IPS DF 19.7 (cell line): ENCODE data around the gene ACSF2.
"Not testable (repeated sequence)": the region's sequence is repeated elsewhere in the genome, so short reads cannot be mapped to it uniquely, and the experiment has no call there.

ENCODE experiments used
- DNase-seq: peaks from one replicate; pipeline ENCODE4 v3.0.0-alpha.2; 2013; ENCODE audit warnings: low read depth, low spot score

Gene ACSF2

GRCh38 chr17:50407921-50408320 is 18.1 kb upstream of the ACSF2 start:
- no peak for DNase-seq

- DNase-seq, result no peak
Observed at GRCh38 chr17:50412188-50412732, 13.8 kb upstream of the ACSF2 start.

GRCh38 chr17:50414808-50415207 is 11.2 kb upstream of the ACSF2 start:
- DNase-seq, result no peak

DNA sequence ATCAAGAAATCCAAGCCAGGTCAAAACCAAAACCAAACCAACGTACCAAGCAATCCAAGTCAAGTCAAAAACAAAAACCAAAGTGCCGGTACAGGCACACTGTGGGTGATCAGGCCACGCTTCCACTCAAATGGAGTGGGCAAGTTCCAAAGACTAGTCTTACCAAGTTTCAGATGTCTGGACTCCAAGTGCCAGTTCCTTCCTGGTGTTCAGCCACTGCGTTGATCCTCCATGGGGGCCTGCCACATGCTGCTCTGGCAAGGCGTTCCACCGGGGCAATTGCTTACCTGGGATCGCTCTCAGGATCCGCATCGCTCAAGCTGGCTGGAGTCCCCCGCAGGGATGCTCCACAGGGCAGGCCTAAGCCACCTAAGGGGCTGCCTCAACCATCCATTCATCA is 6.4 kb upstream of the ACSF2 start:
- DNase-seq, result not testable (repeated sequence)

DNA sequence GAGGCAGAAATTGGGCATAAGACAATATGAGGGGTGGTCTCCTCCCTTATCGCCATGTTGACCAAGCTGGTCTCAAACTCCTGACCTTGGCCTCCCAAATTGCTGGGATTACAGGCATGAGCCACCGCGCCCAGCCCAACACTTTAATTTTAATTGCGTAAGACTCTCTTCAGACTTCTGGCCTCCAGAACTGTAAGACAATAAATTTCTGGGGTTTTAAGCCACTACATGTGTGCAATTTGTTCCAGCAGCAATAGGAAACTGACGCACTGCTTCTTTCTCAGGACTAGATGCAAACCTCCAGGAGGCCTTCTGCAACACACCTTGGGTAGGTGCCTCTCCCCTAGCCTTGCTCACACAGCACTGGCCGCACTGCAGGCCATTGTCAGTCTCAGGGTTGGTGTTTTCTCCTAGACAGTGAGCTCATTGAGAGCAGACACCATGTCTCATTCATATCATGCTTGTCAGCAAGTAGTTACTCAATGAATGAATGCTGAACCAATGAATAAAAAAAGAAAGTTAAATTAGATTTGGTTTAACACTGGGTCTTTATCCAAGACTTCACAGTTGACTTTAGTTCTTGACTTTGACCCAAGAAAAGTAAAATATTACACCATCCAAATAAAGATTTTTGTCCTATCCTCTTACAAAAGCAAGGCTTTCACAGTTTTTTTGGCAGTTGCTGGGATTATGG is 5.5 kb upstream of the ACSF2 start:
- DNase-seq, result no peak

DNA sequence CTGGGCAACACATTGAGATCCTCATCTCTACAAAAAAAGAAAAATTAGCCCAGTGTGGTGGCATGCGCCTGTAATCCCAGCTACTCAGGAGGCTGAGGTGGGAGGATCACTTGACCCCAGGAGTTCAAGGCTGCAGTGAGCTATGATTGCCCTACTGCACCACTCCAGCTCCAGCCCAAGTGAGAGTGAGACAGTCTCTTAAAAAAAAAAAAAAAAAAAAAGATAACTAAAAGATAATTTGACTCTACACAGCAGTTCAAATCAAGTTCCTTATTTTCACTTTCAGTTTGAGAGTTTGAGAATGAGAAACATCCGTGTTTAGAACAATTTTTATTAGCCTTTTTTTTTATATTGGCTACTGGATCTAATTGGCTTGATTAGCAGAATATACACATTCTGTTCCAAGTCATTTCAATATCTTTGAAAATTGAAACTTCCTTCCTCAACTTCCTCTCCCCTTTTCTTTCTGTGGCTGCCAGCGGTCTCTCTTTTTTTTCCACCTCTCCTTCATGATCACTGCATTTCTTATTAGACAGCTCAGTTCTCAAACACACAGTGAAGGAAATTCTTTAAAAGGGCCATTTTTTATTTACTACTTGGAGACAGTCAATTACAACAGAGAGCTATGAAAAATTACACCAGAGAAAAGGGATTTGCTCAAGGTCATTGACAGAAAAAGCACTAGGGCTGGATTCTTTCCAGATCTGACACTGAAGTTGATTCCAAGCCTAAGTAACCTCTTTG is 4.5 kb upstream of the ACSF2 start:
- no peak for DNase-seq

DNA sequence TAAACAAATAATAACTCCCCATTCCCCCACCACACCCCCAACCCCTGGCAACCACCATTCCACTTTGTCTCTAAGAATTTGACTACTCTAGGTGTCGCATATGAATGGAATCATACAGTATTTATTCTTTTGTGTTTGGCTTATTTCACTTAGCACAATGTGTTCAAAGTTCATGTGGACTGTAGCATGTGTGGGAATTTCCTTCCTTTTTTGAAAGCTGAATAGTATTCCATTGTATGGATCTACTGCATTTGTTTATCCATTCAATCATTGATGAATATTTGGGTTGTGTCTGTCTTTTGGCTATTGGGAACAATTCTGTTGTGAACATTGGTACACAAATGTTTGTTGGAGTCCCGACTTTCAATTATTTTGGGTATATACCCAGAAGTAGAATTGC is 3.3 kb upstream of the ACSF2 start:
- no peak for DNase-seq

DNA sequence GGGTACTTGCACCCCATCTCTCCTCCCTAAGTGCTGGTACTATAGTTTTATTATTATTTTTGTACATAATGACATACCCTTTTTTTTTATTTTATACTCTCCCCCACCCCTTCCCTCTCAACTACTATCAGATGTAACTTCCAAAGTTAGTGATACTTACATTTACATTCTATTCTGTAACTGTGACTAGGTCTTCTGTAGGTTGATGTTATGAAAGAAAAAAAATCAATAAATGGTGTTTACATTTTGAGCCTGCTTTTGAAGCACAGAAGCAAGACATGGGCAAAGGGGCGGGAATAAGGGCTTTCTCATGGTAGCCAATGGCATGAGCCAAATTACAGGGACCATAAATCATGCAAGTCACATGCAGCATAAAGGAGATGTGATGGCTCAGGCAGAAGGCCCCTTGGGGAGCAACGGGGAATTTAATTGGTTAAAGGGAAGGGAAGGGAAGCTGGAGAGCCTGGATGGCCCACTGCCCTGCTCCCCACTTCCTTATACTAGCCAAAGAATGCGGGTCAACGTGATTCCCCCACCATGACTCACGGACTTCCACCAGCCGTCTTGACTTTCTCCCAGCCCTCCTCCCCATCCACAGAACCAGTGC is 2.4 kb upstream of the ACSF2 start:
- DNase-seq, result no peak

- no peak for DNase-seq
Observed at GRCh38 chr17:50424246-50424995, 1.6 kb upstream of the ACSF2 start.

DNA sequence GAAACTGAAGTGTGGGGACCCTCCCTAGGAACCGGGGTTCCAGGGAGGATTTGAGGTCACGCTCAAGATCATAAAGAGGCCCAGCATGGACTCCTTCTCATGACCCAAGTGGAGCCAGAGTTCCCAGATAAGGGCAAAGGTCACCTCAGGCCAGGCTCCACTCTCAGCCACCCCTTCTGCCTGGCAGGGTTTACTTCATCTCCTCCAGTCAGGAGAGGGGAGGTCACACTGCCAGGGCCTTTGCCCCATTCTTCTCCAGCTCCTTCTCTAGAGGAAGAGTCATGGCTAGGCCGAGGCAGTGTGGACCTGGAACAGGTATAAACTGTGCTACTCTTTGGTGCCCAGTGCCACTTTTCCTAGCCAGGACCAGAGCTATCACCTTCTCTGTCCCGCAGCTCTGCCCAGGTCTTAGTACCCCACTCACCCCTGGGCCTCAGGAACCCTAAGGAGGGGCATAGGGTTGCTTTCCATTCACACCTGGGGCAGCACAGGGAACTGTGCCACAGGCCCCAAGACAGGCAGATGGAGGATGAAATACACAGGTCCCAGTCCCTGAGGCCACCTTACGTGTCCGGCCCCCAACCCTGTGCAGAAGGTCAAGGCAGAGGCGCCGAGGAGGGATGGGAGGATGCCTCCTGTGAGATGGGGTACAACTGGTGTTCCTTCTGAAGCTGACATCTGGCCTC is 879 bp upstream of the ACSF2 start:
- no peak for DNase-seq

GRCh38 chr17:50426472-50426782 is 409 bp downstream of the ACSF2 start:
- no peak for DNase-seq

DNA sequence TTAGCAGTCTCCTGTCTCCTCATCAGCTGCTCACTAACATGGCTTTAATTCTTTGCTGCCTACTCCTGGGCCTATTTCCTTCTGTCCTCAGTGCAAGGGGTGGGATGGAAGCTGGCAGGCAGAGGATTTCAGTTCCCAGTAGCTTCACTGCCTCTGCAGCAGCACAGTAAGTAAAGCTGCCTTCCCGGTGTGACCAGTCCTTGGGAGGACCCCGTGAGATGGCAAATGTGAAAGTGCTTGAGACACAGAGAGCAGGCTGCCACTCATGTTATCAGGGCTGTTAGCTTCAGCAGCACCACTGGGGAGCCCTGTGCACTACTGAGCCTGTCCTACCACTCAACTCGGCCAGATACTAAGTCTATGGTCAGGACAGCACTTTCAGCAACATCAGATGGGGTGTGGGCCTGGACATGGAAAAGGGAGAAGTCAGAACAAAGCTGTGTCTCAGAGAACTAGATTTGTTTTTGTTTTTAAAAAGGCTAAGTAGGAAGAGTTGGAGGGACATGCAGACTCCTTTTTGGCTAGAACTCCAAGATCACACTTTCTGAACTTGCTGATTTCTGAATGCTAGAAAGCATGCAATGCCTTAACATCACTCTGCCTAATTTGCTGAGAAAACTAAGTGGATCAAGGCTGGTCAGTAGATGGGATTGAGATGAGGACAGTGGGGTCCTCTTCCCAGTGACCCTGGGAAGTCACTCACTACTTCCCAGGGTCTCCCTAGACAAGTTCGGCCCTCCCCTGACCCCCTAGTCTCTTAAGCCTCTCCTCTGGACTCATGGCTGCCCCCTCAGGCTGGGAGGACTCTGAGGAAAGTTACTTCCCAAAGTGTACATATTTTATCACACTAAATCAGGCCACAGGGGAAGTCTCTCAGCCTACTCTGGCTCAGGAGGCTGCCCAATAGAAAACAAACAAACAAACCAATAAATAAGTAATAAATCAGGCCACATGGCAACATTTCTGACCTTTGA is 1.1 kb downstream of the ACSF2 start:
- no peak for DNase-seq

DNA sequence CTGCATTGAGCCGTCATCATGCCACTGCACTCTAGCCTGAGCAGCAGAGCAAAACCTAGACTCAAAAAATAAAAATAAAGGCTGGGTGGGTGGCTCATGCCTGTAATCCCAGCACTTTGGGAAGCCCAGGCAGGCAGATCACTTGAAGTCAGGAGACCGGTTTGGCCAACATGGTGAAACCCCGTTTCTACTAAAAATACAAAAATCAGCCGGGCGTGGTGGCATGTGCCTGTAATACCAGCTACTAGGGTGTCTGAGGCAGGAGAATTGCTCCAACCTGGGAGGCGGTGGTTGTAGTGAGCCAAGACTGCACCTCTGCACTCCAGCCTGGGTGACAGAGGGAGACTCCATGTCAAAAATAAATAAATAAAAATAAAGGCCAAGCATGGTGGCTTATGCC is 2.1 kb downstream of the ACSF2 start:
- not testable (repeated sequence) for DNase-seq

- no peak for DNase-seq
Observed at GRCh38 chr17:50428831-50429424, 2.9 kb downstream of the ACSF2 start.

- DNase-seq, result no peak
Observed at GRCh38 chr17:50429793-50430192, 3.8 kb downstream of the ACSF2 start.

DNA sequence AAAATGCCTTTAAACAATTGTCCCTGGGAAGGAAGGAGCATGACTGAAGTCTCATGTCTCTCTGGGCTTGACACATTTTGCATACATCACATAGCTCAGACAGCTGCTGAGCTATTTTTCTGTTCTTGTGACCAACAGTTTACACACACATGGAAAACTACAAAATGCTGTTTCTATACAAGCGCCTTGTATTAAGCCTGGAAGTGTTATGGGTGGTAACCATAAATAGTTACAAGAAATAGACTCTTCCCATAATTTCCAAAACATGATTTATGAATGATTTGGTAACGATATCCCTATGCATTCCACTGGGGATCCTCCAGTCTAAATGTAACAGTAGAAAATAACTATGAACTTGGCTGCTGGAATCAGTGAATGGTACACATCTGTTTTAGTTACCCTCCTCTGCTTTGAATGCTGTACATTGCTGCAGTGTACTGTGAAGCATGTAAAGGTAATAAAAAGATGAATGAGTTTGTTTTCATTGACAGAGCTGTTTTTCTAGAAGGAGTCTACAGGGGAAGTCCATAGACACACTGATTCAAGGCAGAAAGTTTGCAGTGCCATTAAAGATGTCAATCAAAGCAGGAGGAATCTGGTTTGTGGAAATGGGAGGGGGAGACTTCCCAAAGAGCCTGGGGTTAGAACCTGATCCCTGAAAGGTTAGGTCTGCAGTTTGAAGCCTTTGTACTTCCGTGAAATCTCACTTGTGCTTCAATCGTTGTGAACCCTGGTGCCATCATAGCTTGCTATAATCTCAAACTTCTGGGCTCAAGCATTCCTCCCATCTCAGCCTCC is 5.0 kb downstream of the ACSF2 start:
- DNase-seq, result no peak

GRCh38 chr17:50432125-50432762 is 6.2 kb downstream of the ACSF2 start:
- DNase-seq, result no peak

DNA sequence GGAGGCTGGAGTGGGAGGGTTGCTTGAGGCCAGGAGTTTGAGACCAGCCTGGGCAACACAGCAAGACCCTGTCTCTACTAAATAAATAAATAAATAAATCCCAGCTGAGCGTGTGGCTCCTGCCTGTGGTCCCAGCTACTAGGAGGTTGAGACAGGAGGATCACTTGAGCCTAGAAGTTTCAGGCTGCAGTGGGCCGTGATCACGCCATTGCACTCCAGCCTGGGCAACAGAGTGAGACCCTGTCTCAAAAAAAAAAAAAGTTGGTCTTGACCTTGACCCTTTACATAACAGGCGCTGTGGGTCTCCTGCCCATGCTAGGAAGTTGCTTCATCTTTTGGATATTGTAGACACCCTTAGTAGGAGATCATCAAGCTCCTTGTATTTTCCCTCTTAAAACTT is 11.4 kb downstream of the ACSF2 start:
- DNase-seq, result no peak

- DNase-seq, result no peak
Observed at GRCh38 chr17:50439008-50439407, 13.0 kb downstream of the ACSF2 start.
